ENCODE measurements around the gene PDZRN4.

DNA sequence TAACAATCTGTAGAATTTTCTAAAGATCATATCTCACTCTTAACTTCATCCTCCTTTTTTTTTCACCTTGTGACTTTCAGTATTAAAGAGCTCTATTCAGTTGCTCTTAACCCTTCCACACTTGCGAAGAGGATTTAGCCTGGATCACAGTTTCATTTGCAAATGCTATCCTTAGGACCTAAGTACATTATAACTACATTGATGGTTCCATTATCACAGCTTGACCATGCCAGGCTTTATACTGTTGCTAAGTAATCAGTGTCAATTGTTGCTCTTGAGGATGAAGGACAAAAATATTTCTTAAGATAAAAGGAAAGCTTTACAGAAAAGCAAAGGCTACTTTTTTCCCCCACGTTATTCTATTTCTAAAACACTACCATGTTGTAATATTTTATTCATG, 122.2 kb downstream of the PDZRN4 start:
- TF ChIP-seq, protein P1, sequence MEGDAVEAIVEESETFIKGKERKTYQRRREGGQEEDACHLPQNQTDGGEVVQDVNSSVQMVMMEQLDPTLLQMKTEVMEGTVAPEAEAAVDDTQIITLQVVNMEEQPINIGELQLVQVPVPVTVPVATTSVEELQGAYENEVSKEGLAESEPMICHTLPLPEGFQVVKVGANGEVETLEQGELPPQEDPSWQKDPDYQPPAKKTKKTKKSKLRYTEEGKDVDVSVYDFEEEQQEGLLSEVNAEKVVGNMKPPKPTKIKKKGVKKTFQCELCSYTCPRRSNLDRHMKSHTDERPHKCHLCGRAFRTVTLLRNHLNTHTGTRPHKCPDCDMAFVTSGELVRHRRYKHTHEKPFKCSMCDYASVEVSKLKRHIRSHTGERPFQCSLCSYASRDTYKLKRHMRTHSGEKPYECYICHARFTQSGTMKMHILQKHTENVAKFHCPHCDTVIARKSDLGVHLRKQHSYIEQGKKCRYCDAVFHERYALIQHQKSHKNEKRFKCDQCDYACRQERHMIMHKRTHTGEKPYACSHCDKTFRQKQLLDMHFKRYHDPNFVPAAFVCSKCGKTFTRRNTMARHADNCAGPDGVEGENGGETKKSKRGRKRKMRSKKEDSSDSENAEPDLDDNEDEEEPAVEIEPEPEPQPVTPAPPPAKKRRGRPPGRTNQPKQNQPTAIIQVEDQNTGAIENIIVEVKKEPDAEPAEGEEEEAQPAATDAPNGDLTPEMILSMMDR (IDR thresholded peaks at IDR 0.05): no peak
- no peak for TF ChIP-seq EP300 (IDR thresholded peaks at IDR 0.05)

Data from ovary (tissue), 3 donors.